HG02938 (cell line): ENCODE results near the gene C3orf85.

Experiments
- ATAC-seq: cut with Tn5 transposase; IDR thresholded peaks from one replicate; pipeline ENCODE4 v1.9.1; 2021; ENCODE audit warnings: mild to moderate bottlenecking, moderate library complexity; ENCODE audit not compliant: unreplicated experiment

Gene C3orf85

GRCh38 chr3:109149078-109149477 is 12.6 kb downstream of the C3orf85 start:
- no peak for ATAC-seq

DNA sequence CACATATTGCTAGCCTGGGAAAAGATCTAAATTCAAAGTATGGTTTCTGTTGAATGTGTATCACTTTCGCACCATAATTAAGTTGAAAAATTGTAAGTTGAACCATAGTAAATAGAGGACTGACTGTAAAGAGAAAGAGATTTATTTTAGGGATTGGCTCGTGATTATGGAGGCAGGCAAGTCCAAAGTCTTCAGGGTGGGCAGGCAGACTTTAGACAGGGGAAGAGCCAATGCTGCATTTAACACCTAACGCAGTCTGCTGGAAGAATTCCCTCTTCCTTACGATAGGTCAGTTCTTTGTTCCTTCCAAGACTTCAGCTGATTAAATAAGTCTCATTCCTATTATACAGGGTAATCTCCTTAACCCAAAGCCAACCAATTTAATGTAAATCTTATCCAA is 15.8 kb downstream of the C3orf85 start:
- ATAC-seq, result no peak

DNA sequence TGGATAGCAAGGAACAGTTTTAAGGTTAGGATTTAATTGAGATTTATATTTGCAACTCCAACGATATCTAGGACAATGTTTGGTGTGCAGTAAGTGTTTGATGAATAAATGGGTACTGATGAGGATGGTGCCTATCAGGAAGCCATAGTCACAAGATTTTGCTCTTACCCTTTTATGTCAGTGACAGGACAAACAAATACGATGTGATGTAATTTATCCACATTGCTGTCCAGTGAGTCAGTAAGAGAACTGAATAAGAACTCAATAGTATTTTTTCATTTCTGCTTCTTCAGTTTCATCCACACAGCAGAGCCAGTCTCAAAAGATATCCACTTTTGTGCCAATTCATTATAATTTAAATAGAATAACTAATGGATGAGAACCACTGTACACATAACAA is 18.5 kb downstream of the C3orf85 start:
- ATAC-seq, result no peak

GRCh38 chr3:109155828-109156227 is 19.3 kb downstream of the C3orf85 start:
- ATAC-seq, result no peak

GRCh38 chr3:109161487-109162123 is 25.1 kb downstream of the C3orf85 start:
- ATAC-seq, result no peak

DNA sequence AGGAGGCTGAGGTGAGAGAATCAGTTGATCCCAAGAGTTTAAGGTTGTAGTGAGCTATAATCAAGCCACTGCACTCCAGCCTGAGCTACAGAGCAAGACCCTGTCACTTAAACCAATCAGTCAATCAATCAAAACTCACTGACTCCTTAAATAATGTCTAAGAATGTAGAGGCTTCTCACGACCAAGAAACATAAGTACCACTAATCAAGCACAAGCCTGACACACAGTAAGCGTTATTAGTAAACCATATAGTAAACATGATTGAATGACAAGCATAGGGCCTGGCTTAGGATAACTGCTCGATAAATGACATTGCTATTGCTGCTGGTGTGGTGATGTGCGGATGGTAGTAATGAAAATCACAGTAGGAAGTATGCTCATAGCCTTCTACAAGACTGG is 29.4 kb downstream of the C3orf85 start:
- no peak for ATAC-seq

GRCh38 chr3:109171479-109171878 is 35.0 kb downstream of the C3orf85 start:
- no peak for ATAC-seq

- no peak for ATAC-seq
These were observed 38.9 kb downstream of the C3orf85 start for GRCh38 chr3:109175411-109175810.

DNA sequence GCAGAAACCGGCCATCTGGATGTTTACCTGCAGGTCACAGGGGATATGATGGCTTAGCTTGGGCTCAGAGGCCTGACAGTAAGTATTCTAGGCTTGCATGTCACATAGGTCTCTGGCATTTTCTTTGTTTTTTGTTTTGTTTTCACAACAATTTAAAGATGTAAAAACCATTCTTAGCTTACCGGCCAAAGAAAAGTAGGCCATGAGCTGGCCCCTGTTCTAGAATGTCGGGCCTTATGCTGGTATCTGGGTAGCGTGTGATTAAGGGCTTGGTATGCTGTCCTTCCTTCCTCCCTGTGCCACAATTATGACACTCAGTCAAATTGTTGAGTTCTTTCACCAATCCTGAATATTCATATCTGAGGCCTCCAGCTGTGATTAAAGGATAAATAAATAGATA is 40.2 kb downstream of the C3orf85 start:
- no peak for ATAC-seq

DNA sequence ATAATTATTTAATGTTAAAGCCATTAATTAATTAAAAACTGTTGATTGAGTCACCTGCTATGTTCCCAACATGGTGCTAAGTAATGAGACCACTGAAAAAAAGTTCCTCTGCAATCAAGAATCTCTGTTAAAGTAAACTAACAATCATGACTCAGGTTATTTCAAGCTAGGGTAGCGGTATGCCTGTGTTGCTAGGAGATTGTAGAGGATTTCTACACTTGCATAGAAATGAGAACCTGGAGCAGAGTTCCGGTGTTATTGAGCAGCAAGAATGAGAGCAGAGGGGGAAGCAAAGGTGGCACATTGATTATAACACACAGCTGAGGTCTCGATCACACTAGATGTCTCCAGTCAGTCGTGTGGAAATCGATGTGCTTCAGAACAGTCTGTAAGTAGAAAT is 41.4 kb downstream of the C3orf85 start:
- ATAC-seq, result no peak

- ATAC-seq, result no peak
These were observed 42.2 kb downstream of the C3orf85 start for GRCh38 chr3:109178708-109179107.

GRCh38 chr3:109184726-109185125 is 48.2 kb downstream of the C3orf85 start:
- ATAC-seq, result no peak

DNA sequence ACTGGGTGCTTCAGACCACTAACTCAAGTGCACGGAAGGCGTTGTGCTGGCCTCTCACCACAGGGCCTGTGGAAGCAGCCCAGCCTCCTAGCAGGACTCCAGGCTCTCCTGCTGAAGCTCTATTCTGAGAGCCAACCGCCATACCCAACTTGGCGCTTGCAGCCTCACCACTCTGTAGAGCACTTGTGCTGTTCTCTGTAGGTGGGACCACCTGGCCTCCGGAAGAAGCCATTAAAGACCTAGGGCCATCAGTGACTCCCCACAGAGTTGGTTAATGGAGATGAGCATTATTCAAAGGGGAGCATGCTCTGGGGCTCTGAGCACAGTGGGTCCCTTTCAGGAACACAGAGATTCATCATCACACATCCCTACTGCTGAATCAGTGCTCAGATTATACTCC is 50.9 kb downstream of the C3orf85 start:
- ATAC-seq, result no peak

DNA sequence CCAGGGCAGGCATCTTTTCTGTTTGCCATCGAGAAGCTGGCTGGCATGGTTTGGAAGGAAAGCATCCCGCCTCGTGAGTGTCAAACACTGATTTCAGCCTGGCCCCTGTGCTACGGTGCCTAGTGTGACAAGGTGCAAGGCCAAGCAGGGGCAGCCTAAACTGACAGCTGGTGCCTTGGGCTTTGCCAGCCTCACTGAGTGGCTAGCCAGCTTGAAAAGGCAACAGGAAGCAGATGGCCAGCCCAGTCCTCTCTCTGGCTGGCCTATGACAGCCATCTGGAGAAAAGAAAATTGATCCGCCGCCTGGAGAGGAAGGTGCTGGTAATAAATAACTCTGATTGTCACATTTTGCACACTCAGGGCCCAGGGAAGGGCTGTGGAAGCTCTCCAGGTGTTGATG is 52.2 kb downstream of the C3orf85 start:
- no peak for ATAC-seq

DNA sequence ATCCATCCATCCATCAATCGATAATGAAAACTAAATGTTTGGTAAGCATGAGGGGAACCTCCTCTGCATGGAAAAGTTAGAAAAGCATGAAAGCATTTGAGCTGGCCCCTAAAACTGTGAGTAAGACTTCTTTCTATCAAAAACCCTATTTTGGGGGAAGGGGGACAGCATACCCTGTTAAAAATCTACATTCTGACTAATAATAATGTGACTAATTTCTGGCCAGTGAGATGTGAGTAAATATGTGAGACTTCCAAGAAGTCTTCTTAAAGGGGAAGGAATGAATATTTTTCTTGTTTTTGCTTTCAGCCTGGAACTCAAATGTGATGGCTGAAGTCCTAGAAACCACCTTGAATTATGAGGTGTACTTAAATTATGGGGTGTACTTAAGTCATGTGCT is 54.9 kb downstream of the C3orf85 start:
- no peak for ATAC-seq

DNA sequence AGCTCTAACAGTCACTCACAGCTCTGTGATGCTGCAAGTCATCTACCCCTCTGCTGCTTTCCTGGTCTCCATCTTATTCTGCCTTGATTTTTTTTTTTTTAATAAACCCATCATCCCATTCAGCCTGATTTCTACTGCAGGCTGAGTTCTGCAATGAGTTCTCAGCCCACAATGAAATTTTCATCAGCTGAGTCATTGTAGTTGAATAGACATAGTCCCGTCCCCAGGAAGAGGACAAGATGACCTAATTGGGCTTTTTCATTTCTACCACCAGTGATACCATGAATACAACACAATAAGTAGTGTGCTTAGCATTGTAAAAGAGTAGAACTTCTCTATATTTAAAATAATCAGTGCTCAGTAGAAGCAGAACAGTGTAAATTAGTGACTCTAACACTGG is 59.3 kb downstream of the C3orf85 start:
- ATAC-seq, result no peak
